OCI-M1 (cell line): ENCODE data around the gene ZSCAN16.
"Not testable (repeated sequence)": the region's sequence is repeated elsewhere in the genome, so short reads cannot be mapped to it uniquely, and the experiment has no call there.

Experiments used
- DNase-seq: peaks from one replicate; lab custom pipeline; 2025; lab: John Stamatoyannopoulos, UW

The ZSCAN16 gene

GRCh38 chr6:28124350-28124970, at the start of gene ZSCAN16:
Gene ZSCAN16 (plus strand): TSS chr6:28124609. CDS start chr6:28125444, 835 bp downstream.
- DNase-seq, result peak; percentile 95

GRCh38 chr6:28078050-28078449, 46.4 kb upstream of the ZSCAN16 start:
- DNase-seq, result no peak

DNA sequence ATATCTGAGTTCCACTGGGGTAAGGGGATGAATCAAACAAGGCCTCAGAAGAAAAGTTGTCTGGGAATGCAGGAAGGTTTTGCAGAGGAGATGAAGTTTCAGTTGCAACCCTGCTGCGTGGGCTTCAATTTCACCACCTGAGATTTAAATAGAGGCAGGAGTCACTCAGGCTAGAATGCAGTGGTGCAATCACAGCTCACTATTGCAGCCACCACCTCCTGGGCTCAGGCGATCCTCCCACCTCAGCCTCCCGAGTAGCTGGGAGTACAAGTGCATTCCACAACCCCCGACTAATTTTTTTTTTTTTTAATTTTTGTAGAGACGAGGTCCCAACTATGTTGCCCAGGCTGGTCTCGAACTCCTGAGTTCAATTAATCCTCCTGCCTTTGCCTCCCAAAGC, 45.6 kb upstream of the ZSCAN16 start:
- DNase-seq, result no peak

- not testable (repeated sequence) for DNase-seq
Observed at GRCh38 chr6:28080381-28080630, 44.1 kb upstream of the ZSCAN16 start, which contains the start of gene ZNF165. Gene ZNF165 (plus strand): TSS chr6:28080568. CDS start chr6:28085481, 4,913 bp downstream.

DNA sequence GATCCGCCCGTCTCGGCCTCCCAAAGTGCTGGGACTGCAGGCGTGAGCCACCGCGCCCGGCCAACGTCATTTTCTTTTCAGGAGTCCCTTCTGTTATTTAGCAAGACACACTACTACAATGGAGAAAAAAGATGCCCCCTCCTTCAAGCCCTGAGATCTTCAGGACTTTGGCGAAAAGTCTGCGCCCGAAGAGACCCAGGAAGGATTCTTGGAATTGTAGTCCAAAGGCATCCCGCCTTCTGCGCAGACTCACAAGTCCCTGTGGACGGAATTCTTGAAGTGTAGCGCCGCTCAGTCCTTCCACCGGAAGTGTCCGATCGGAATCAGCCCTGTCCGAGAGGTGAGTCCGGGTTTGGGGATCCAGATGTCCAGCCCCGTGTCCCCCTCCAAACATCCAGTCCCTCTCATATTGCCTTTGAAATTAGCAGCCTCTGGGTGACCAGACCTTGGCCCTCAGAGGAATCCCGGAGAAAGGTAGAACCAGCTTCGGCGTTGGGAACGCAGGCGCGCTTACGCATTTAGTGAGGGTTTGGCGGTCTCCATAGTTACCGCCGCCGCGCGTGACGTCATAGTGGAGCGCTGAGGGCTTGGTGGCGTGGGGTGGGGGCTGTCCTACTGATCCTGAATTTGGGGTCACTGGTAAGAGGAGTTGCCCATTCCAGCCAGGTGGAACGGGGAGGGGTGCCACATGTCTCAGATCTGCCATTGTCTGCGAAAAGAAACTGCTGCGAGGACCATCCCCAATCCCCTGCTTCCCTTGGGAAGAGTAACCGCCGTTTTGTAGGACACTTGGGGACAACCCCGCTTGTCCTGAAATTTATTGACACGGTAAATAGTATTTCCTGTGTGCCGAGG, 43.6 kb upstream of the ZSCAN16 start:
- DNase-seq, result peak; percentile 98

DNA sequence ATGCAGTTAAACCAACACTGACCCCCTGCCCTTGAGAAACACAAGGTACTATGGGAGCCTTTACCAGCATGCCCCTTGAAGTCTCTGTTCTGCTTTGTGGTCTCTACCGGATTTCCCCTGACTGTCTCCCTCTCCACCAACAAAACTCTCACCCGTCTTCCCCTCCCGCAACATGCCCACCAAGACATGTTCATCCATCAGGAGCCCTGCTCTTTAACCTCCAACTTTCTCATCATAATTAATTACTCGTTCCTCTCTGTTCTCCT, 43.0 kb upstream of the ZSCAN16 start:
- DNase-seq, result peak; percentile 52

DNA sequence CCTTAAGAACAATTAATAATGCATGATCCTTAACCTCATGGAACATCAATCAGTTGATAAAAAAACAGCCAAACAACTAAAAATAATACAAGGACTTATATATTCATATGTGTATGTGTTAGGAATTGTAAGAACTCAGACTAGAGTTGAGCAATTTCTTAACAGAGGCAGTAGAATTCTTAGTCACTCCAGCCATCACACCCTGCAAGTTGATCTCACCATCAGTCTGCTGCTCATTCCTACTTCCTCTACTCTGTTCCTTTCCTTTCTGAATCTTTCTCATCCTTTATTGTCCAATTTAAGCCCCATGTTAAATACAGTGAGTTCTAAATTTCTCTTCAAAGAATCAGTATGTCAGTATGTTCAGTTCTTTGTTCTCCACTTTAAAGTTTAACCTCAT, 41.5 kb upstream of the ZSCAN16 start:
- no peak for DNase-seq

- DNase-seq, result no peak
Observed at GRCh38 chr6:28089054-28089453, 35.4 kb upstream of the ZSCAN16 start.

DNA sequence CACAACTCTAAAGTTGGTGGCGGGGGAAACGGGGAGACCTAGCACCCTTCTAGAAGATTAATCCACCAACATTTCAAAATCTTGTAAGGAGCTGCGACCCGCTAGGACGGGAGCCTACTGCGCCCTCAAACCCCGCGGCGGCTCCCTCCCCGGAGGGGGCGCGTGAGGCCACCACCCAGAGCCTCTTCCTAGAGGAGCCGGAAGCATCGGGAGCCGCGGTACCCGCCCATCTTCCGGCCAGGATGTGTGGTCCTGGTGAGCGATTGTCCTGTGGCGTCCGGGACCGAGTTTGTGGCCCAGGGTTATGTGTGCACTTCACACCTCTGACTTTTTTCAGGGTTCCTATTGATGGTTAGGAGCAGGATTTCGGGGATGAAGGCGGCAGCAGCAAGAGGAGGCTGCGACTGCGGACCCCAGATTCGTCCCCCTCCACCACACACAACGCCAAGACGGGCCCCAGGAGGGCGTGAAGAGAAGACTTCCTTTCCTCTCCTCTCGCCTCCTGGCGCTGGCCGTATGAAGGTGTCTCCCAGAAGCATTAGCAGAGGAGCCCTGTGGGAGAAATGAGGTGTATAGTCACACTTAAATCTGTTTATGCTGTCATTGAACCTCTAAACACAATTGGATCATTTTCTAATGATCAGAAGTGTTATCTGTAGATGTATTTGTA, 33.4 kb upstream of the ZSCAN16 start:
- DNase-seq, result no peak

DNA sequence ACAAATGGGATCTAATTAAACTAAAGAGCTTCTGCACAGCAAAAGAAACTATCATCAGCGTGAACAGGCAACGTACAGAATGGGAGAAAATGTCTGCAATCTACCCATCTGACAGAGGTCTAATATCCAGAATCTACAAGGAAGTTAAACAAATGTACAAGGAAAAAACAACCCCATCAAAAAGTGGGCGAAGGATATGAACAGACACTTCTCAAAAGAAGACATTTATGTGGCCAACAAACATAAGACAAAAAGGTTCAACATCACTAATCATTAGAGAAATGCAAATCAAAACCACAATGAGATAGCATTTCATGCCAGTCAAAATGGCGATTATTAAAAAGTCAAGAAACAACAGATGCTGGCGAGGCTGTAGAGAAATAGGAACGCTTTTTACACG, 22.2 kb upstream of the ZSCAN16 start:
- DNase-seq, result not testable (repeated sequence)

DNA sequence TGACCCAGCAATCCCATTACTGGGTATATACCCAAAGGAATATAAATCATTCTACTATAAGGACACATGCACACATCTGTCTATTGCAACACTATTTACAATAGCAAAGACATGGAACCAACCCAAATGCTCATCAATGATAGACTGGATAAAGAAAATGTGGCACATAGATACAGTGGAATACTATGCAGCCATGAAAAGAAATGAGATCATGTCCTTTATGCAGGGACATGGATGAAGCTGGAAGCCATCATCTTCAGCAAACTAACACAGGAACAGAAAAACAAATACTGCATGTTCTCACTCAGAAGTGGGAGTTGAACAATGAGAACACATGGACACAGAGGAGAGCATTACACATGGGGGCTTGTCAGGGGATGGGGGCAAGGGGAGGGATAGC, 21.7 kb upstream of the ZSCAN16 start:
- not testable (repeated sequence) for DNase-seq

DNA sequence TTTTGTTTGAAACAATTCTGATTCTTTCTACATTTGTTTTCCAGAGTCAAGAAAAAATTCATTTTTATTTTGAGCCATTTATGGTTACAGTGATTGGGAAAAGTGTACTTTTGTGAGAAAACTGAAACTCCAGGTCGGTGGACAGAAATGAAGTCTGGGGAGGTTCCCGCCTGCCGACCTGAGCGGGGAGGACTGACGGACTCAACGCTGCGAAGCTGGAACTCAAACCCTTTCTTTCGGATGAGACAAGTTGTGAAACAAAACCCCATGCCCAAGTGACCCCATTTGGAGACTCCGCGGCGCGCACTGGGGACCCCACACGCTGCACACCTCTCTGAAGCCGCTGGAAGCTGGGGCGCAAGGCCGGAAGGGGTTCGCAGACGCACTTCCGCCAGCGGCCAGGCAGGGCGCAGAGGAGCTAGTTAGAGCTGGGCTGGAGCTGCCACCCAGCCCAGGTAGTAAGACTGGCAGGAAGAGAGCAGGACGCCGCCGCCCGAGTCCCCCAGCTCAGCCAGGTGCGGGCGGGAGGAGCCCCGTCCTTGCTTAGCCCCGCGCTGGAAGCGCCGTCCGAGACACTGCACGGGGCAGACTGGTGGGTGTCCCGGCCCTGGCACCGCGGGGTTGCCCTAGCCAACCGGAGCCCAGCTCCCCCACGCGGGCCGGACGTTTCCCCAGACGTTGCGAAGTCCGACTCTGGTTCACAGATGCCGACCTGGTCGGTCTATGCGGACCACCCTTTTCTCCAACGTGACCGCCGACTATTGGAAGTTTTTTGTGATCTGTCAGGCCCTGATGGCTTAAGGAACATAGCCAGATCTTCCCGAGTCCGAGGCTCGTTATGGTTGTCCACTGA, 19.8 kb upstream of the ZSCAN16 start:
- peak; percentile 92 for DNase-seq

DNA sequence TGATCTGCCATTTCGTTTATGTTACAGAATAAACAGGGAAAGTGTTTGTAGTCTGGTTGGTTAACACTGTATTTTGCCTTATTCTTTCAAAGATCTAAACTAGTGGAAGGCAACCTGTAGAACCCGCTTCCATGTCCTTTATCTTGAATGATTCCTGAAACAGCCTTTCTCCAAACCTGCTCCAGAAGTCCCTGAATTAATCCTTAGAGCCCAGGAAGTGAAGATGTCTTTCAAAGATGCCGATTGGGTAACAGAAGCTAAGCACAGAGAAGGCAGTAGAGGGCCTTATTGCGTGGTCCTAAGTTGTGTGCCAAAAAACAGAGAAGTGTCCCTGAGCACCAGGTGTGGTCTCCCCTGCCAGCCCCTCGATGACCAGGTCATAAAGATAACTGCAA, 19.2 kb upstream of the ZSCAN16 start:
- peak; percentile 73 for DNase-seq

DNA sequence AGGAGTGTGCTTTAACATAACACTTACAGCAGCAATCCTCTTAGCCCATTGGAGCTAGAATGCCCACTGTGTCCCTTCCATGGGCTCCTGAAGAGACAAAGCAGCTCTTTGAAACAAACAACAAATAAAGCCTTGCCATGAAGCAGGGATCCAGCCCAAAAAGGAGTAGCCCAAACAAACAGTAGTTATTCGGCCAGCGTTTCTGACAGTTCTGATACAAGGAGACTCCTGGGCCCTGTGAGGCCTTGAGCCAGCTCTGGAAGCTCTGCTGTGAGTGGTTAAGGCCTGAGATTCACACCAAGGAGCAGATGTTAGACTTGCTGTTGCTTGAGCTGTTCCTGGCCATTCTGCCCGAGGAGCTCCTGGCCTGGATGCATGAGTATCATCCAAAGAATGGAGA, 16.9 kb upstream of the ZSCAN16 start:
- DNase-seq, result no peak

GRCh38 chr6:28111964-28112363, 12.4 kb upstream of the ZSCAN16 start:
- DNase-seq, result no peak

GRCh38 chr6:28115799-28116198, 8.6 kb upstream of the ZSCAN16 start:
- no peak for DNase-seq

DNA sequence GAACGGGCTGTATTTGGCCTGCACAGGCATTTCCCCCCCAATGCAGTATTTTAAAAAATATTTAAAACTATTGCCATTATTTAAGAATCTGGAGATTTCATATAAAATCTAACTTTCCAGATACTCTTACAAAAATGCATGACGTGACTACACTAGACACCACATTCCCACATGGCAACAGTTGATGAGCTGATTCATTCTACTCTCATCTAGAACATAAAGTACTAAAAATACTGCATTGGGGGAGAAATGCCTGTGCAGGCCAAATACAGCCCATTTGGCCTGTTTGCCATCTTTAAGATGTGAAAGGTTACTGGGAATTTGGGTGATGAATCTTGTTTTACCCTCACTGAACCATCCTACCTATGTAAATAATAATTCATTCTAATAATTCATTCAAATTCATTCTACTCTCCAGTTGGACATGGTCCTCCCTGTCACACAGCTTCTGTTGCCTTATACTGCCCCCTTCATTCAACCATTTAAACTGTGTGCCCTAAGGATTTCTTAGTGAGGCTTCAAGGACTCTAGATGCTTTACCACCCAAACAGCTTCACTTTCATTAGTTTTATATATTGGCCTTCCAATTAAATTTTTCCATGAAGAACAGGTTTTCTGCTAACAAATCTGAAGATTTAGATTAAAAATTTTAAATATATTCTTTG, 6.9 kb upstream of the ZSCAN16 start:
- peak; percentile 20 for DNase-seq

DNA sequence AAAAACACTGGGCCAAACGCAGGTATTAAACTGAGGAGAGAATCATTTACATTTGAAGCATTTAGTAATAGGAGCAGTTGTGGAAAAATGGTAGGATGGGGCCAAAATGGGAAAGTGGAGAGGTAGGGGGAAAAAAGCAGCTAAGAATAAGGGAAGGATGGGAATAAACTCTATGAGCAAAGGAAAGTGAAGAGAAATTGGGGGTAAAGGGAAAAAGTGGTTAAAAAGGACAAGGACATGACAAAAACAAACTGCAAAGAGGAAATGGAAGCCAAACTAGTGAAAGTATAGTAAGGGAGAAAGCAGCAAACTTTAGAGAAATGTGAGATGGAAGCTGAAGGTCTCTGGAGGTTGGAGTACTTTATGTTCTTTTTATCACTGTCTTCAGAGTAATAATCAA, 6.2 kb upstream of the ZSCAN16 start:
- DNase-seq, result no peak

- no peak for DNase-seq
Observed at GRCh38 chr6:28121876-28122275, 2.5 kb upstream of the ZSCAN16 start.

DNA sequence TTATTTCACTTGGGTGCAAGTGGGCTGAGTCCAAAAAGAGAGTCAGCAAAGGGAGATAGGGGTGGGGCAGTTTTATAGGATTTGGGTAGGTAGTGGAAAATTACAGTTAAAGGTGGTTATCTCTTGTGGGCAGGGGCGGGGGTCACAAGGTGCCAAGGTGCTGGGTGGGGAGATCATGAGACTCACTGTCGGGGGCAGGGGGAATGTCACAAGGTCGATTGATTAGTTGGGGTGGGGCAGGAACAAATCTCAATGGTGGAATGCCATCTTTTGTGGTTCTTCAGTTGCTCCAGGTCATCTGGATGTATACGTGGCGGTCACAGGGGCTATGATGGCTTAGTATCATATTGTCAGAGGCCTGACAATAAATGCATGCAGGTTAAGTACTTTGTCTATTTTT, 2.1 kb upstream of the ZSCAN16 start:
- not testable (repeated sequence) for DNase-seq

DNA sequence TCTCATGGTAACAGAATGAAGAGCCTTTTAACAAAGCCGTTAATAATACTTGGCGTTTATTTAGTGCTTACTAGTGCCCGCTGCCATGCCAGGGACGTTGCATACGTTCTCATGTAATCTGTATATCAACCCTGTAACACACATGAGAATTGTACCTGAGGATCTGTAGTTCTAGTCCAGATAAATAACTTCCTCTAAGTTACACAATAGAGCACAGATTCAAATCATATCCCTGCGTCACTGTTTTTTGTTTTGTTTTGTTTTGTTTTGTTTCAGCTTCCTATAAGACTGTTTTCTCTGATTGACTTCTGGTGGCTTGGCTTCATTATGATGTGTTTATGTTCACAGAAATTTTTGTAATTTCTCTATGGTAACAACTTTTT, 553 bp downstream of the ZSCAN16 start:
- DNase-seq, result peak; percentile 60

DNA sequence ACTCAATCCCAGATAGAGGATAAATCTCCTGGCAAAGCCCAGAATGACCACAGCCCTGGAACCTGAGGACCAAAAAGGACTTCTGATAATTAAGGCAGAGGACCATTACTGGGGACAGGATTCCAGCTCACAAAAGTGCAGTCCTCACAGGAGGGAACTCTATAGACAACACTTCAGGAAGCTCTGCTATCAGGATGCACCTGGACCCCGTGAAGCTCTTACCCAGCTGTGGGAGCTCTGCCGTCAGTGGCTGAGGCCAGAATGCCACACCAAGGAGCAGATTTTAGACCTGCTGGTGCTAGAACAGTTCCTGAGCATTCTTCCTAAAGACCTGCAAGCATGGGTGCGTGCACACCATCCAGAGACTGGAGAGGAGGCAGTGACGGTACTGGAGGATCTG, 992 bp downstream of the ZSCAN16 start:
- DNase-seq, result no peak
